K562 (cell line): ENCODE results near the gene ADAM30. TPM values are rescaled to one million over a fixed set of nuclear protein-coding genes. Genes with fewer than 3 reads are reported as not detected.

Source experiments
- BCLAF1 ChIP-seq, 2 experiments: fragments of 450-650 bp in 1 of 2; IDR thresholded peaks; 2 replicates each; pipeline ENCODE4 v1.6.1; 2011 to 2017; ENCODE audit warnings: low read depth in 2 of 2, antibody characterized with exemption in 1 of 2, borderline replicate concordance in 1 of 2, low read length in 1 of 2, mild to moderate bottlenecking in 1 of 2, mixed read lengths in 1 of 2; ENCODE audit not compliant: control insufficient read depth in 1 of 2
- CC2D1A ChIP-seq: fragments of 450-650 bp; IDR thresholded peaks from 2 replicates; pipeline ENCODE4 v1.6.1; 2017; ENCODE audit warnings: mild to moderate bottlenecking
- EP400 ChIP-seq: fragments of 450-650 bp; IDR thresholded peaks from 2 replicates; pipeline ENCODE4 v1.6.1; 2017; ENCODE audit warnings: antibody characterized with exemption, mild to moderate bottlenecking, moderate library complexity
- ESRRA ChIP-seq: fragments of 450-650 bp; IDR thresholded peaks from 2 replicates; pipeline ENCODE4 v1.6.1; 2014; ENCODE audit warnings: low read depth, mild to moderate bottlenecking, moderate library complexity, borderline replicate concordance
- PCBP2 ChIP-seq: fragments of 200-400 bp; formaldehyde crosslinking; IDR thresholded peaks from 2 replicates; pipeline ENCODE4 v1.6.1; 2018; ENCODE audit warnings: low read length, low read depth, mild to moderate bottlenecking, moderate library complexity; ENCODE audit not compliant: poor library complexity, severe bottlenecking
- RBM25 ChIP-seq: fragments of 200-400 bp; formaldehyde crosslinking; IDR thresholded peaks from 2 replicates; pipeline ENCODE4 v1.6.1; 2018; ENCODE audit warnings: low read length, low read depth, moderate library complexity; ENCODE audit not compliant: severe bottlenecking
- RHOXF2B ChIP-seq: fragments of 250-450 bp; sonication (Bioruptor Pico); conservative IDR thresholded peaks from 2 replicates; pipeline ENCODE4 v1.5.1; 2021
- ZNF175 ChIP-seq: fragments of 200-800 bp; sonication (Bioruptor generic); IDR thresholded peaks from 2 replicates; pipeline ENCODE4 v1.6.1; 2016; ENCODE audit warnings: low read depth, mild to moderate bottlenecking, missing genetic modification characterization, missing compliant biosample characterization
- ZNF408 ChIP-seq: fragments of 250-450 bp; sonication (Bioruptor Pico); IDR thresholded peaks from 2 replicates; pipeline ENCODE4 v1.4.0; 2020; ENCODE audit warnings: low read depth, mild to moderate bottlenecking, moderate library complexity
- ZNF764 ChIP-seq: fragments of 250-450 bp; sonication (Bioruptor Pico); IDR thresholded peaks from 2 replicates; pipeline ENCODE4 v1.4.0; 2020; ENCODE audit warnings: low read depth, mild to moderate bottlenecking, moderate library complexity
- polyA plus RNA-seq, 8 experiments: library from polyadenylated mRNA; depleted of rRNA in 4 of 8; stranded (reverse) in 5 of 8; unstranded in 3 of 8; fragments of >200 nt; fragmentation: Nextera tagmentation in 2 of 8; fragmentation: Illumina TruSeq in 1 of 8; extraction: Ambion mirVana in 2 of 8; extraction: Trizol in 1 of 8; gene quantifications; 2 replicates each; pipeline versions ENCODE4 v1.2.1 to v1.2.3, GENCODE V29; 2011 to 2014; ENCODE audit warnings: inconsistent platforms in 1 of 8, missing spikeins in 1 of 8
- total RNA-seq, 7 experiments: library from RNA; depleted of rRNA in 6 of 7; stranded (reverse); fragments of >200 nt in 6 of 7; fragmentation: Illumina TruSeq in 2 of 7; extraction: Trizol in 2 of 7; gene quantifications; 2 replicates each; pipeline versions ENCODE4 v1.2.1 to v1.2.3, GENCODE V29; 2011 to 2021; ENCODE audit warnings: low replicate concordance in 1 of 7

The ADAM30 gene
- total and polyA plus RNA-seq, 9 of the 15 experiments (the other 6 are each of a cell fraction or from before 2014, with no cell fraction given): not detected

GRCh38 chr1:119859647-119860046 is 36.7 kb downstream of the ADAM30 start (continued):
- TF ChIP-seq ZNF175 (CRISPR knock-in tag) (no peak), EP400 (peak; percentile 40; the same call in 1 of the 2 replicates), ESRRA (no peak), RHOXF2B (CRISPR knock-in tag) (no peak), ZNF408 (no peak), PCBP2 (no peak), CC2D1A (peak; percentile 24; the same call in 1 of the 2 replicates), ZNF764 (CRISPR knock-in tag) (no peak), RBM25 (no peak), BCLAF1 (IDR thresholded peaks at IDR 0.05; ENCODE audit: borderline replicate concordance in 1 of 2, control insufficient read depth in 1 of 2, low read depth in 2 of 2, low read length in 1 of 2) (no peak)
